ENCODE measurements around the gene PNRC2.
"Not testable (repeated sequence)": the region's sequence is repeated elsewhere in the genome, so short reads cannot be mapped to it uniquely, and the experiment has no call there.

The PNRC2 gene

GRCh38 chr1:24012878-24013277 lies 53.2 kb downstream of the PNRC2 start:
- H3K4me3 ChIP-seq (ENCODE audit: control insufficient read depth in 1 of 7, extremely low read depth in 1 of 7, insufficient read depth in 4 of 7, low read depth in 2 of 7, low read length in 6 of 7); CTCF ChIA-PET; H3K36me3 ChIP-seq (ENCODE audit: control insufficient read depth in 4 of 4, insufficient read depth in 4 of 4, low read length in 3 of 4); H3K9me3 ChIP-seq (ENCODE audit: control extremely low read depth in 1 of 5, control insufficient read depth in 4 of 5, insufficient read depth in 2 of 5, low read depth in 1 of 5, low read length in 4 of 5); H3K27me3 ChIP-seq (replicated peaks in 2 of 5; ENCODE audit: control insufficient read depth in 4 of 5, insufficient read depth in 5 of 5, low read length in 4 of 5); H3K27ac ChIP-seq (ENCODE audit: insufficient read depth in 1 of 2, low read depth in 1 of 2, low read length in 2 of 2, poor library complexity in 1 of 2, severe bottlenecking in 2 of 2); POLR2A ChIA-PET; DNase-seq; H3K4me1 ChIP-seq (ENCODE audit: control extremely low read depth in 1 of 4, control insufficient read depth in 4 of 4, insufficient read depth in 4 of 4, low read length in 3 of 4): not testable (repeated sequence)
- WGBS (ENCODE audit: insufficient coverage): 97% methylated on average over 7 of the region's 8 CpGs
